ENCODE data around the gene YWHAG.

The YWHAG gene

GRCh38 chr7:76304888-76305375 is 53.9 kb downstream of the YWHAG start:
- H3K4me3 ChIP-seq (ENCODE audit: low read depth, low read length), result no peak overlapping the region; the same call in 1 of the 2 replicates
- ChIA-PET CTCF (interaction anchor here (1.0 to 5.5 kb wide), 3 partner anchors 8 to 13 kb away, joined by 3 to 67 read pairs (median 20); no protein-coding TSS in a partner anchor), POLR2A (interaction anchor here (2.6 to 3.8 kb wide), 2 partner anchors 11 to 13 kb away, joined by 11 to 20 read pairs; no protein-coding TSS in a partner anchor)
- TF ChIP-seq, protein P1, sequence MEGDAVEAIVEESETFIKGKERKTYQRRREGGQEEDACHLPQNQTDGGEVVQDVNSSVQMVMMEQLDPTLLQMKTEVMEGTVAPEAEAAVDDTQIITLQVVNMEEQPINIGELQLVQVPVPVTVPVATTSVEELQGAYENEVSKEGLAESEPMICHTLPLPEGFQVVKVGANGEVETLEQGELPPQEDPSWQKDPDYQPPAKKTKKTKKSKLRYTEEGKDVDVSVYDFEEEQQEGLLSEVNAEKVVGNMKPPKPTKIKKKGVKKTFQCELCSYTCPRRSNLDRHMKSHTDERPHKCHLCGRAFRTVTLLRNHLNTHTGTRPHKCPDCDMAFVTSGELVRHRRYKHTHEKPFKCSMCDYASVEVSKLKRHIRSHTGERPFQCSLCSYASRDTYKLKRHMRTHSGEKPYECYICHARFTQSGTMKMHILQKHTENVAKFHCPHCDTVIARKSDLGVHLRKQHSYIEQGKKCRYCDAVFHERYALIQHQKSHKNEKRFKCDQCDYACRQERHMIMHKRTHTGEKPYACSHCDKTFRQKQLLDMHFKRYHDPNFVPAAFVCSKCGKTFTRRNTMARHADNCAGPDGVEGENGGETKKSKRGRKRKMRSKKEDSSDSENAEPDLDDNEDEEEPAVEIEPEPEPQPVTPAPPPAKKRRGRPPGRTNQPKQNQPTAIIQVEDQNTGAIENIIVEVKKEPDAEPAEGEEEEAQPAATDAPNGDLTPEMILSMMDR (IDR thresholded peaks at IDR 0.05; ENCODE audit: insufficient read depth, low read length, missing control alignments), result no peak
- no peak for DNase-seq (ENCODE audit: low read depth, low spot score)

- TF ChIP-seq, protein P1 (IDR thresholded peaks at IDR 0.05; ENCODE audit: insufficient read depth, low read length, missing control alignments), result no peak
- ChIA-PET POLR2A (interaction anchor here (0.8 to 3.8 kb wide), 9 partner anchors 8 to 125 kb away, joined by 3 to 40 read pairs (median 5); no protein-coding TSS in a partner anchor), CTCF (interaction anchor here (1.0 to 5.5 kb wide), 3 partner anchors 12 to 125 kb away, joined by 3 to 67 read pairs (median 11); no protein-coding TSS in a partner anchor)
- H3K4me3 ChIP-seq (ENCODE audit: low read depth, low read length), result peak overlapping the region; percentile 97
- DNase-seq (ENCODE audit: low read depth, low spot score), result no peak
Measured at GRCh38 chr7:76303202-76304147, 55.3 kb downstream of the YWHAG start.

- DNase-seq (ENCODE audit: low read depth, low spot score), result no peak
- TF ChIP-seq, protein P1 (IDR thresholded peaks at IDR 0.05; ENCODE audit: insufficient read depth, low read length, missing control alignments), result no peak
- CTCF ChIA-PET, result interaction anchor here (1.0 to 5.5 kb wide), 5 partner anchors 10 to 124 kb away, joined by 3 to 67 read pairs (median 5); no protein-coding TSS in a partner anchor
- POLR2A ChIA-PET, result interaction anchor here (0.7 to 3.8 kb wide), 11 partner anchors 8 to 231 kb away, joined by 3 to 40 read pairs (median 4); no protein-coding TSS in a partner anchor
- H3K4me3 ChIP-seq (ENCODE audit: low read depth, low read length), result peak within 1 kb of the TSS; percentile 97
Measured at GRCh38 chr7:76302347-76303201, 56.2 kb downstream of the YWHAG start, which contains the start of gene HSPB1. TSS of gene HSPB1 (plus strand) at chr7:76302673. CDS start at chr7:76302713, 40 bp downstream.

- TF ChIP-seq, protein P1 (IDR thresholded peaks at IDR 0.05; ENCODE audit: insufficient read depth, low read length, missing control alignments), result no peak
- ChIA-PET CTCF (interaction anchor here (1.2 to 2.5 kb wide), 2 partner anchors 10 to 14 kb away, joined by 6 to 11 read pairs; no protein-coding TSS in a partner anchor), POLR2A (interaction anchor here (2.9 kb wide), 1 partner anchor 9 kb away, joined by 40 read pairs; no protein-coding TSS in a partner anchor)
- DNase-seq (ENCODE audit: low read depth, low spot score), result no peak
- no peak overlapping the region for H3K4me3 ChIP-seq (ENCODE audit: low read depth, low read length)
Measured at GRCh38 chr7:76301000-76301399, 57.8 kb downstream of the YWHAG start.

DNA sequence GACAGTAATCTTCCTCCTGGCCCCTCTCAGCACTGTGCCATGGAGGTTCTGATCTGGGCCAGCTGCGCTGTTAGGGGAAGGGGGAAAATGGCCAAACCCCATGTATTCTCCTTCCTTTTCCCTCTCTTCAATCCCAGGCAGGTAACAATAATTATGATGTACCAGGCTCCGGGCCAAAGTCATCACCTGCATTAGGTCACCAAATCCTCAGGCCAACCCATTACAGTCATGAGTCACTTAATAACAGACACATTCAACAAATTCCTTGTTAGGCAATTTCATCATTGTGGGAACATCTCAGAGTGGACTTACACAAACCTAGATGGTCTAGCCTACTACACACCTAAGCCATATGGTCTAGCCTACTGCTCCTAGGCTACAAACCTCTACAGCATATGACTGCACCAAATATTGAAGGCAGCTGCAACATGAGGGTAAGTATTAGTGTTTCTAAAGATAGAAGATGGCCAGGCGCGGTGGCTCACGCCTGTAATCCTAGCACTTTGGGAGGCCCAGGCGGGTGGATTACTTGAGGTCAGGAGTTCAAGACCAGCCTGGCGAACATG is 58.5 kb downstream of the YWHAG start:
- TF ChIP-seq, protein P1 (IDR thresholded peaks at IDR 0.05; ENCODE audit: insufficient read depth, low read length, missing control alignments), result no peak
- POLR2A ChIA-PET, result no interaction called here
- DNase-seq (ENCODE audit: low read depth, low spot score), result no peak
- no peak overlapping the region for H3K4me3 ChIP-seq (ENCODE audit: low read depth, low read length)
- CTCF ChIA-PET, result interaction anchor here (1.2 to 2.5 kb wide), 2 partner anchors 9 to 14 kb away, joined by 6 to 11 read pairs; no protein-coding TSS in a partner anchor
